ENCODE measurements around the gene PSAP. TPM values are rescaled to one million over a fixed set of nuclear protein-coding genes. Genes with fewer than 3 reads are reported as not detected.

The PSAP gene
- total and polyA plus RNA-seq, 4 donors = 496 to 1,828 (median 1,097) TPM

DNA sequence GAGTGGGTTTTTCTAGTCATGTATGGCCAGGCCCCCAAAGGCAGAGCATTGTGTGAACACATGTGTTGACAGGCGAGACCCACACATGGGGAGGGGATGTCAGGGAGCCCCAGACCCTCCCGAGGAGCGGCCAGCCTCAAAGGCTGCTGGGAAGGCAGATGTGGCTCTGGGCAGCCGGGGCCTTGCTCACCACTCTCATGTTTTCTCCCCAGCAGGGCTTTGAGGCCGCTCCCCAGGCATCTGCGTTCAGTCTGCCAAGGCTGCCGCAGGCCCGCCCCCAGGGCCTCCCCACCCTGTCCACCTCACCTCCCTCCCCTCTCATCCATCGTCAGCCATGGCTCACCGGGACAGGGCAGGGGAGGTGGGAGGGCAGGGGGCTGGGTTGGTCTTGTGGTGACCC lies 61.2 kb downstream of the PSAP start:
- TF ChIP-seq, protein P1, sequence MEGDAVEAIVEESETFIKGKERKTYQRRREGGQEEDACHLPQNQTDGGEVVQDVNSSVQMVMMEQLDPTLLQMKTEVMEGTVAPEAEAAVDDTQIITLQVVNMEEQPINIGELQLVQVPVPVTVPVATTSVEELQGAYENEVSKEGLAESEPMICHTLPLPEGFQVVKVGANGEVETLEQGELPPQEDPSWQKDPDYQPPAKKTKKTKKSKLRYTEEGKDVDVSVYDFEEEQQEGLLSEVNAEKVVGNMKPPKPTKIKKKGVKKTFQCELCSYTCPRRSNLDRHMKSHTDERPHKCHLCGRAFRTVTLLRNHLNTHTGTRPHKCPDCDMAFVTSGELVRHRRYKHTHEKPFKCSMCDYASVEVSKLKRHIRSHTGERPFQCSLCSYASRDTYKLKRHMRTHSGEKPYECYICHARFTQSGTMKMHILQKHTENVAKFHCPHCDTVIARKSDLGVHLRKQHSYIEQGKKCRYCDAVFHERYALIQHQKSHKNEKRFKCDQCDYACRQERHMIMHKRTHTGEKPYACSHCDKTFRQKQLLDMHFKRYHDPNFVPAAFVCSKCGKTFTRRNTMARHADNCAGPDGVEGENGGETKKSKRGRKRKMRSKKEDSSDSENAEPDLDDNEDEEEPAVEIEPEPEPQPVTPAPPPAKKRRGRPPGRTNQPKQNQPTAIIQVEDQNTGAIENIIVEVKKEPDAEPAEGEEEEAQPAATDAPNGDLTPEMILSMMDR (IDR thresholded peaks at IDR 0.05; ENCODE audit: control extremely low read depth, extremely low read depth) = no peak
- H3K36me3 ChIP-seq (ENCODE audit: control insufficient read depth in 4 of 4, insufficient read depth in 4 of 4, low read length in 4 of 4) = no peaks in the 10 kb centered on the region
- no peak for DNase-seq
- no peak overlapping the region for H3K27ac ChIP-seq (ENCODE audit: low read depth in 1 of 2, low read length in 1 of 2)
- H3K4me1 ChIP-seq (ENCODE audit: control insufficient read depth in 5 of 5, insufficient read depth in 5 of 5, low read length in 5 of 5) = no peaks in the 10 kb centered on the region
- WGBS, 2 donors = 84% methylated on average over 9 to 10 of the region's 10 CpGs
- ATAC-seq (ENCODE audit: insufficient read depth, low FRiP score) = no peak
- no peaks in the 10 kb centered on the region for H3K9me3 ChIP-seq (ENCODE audit: control insufficient read depth in 4 of 4, insufficient read depth in 3 of 4, low read length in 3 of 4)
- no peaks in the 10 kb centered on the region for H3K27me3 ChIP-seq (ENCODE audit: control insufficient read depth in 3 of 3, insufficient read depth in 3 of 3, low read length in 2 of 3)
- no peak overlapping the region for H3K4me3 ChIP-seq
- H3K9ac ChIP-seq (ENCODE audit: insufficient read depth in 1 of 2, low read length in 2 of 2) = no peak overlapping the region

- WGBS, 2 donors = 88 to 96% methylated on average over 8 of the region's 8 CpGs
Observed at GRCh38 chr10:71788954-71789353, 62.1 kb downstream of the PSAP start.

DNA sequence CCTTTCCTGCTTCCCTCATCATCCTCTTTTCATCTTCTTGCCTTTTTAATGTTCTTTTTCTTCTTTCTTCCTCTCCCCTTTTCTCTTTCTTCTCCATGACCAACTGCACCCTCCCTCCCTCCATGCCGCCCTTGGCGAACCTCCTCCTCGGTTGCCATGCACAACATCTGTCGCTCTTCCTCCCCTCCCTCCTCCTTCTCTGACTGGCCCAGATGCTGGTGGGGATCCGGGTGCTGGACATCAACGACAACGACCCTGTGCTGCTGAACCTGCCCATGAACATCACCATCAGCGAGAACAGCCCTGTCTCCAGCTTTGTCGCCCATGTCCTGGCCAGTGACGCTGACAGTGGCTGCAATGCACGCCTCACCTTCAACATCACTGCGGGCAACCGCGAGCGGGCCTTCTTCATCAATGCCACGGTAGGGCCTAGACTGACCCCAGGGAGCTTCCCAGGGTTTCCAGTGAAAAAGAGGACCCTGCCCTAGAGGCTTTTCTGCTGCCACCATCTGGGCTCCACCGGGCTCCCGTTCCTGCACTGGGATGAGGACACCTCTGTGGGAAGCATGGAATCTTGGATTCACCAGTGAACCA lies 66.3 kb downstream of the PSAP start:
- Histone ChIP-seq H3K27me3 (ENCODE audit: control insufficient read depth in 3 of 3, insufficient read depth in 3 of 3, low read length in 2 of 3) (no peaks in the 10 kb centered on the region), H3K4me3 (no peak overlapping the region), H3K4me1 (ENCODE audit: control insufficient read depth in 5 of 5, insufficient read depth in 5 of 5, low read length in 5 of 5) (peaks cover 0 to 7% (median 0%) of the 10 kb centered on the region in 5 donors), H3K36me3 (ENCODE audit: control insufficient read depth in 4 of 4, insufficient read depth in 4 of 4, low read length in 4 of 4) (no peaks in the 10 kb centered on the region), H3K9me3 (ENCODE audit: control insufficient read depth in 4 of 4, insufficient read depth in 3 of 4, low read length in 3 of 4) (no peaks in the 10 kb centered on the region), H3K27ac (ENCODE audit: low read depth in 1 of 2, low read length in 1 of 2) (no peak overlapping the region), H3K9ac (ENCODE audit: insufficient read depth in 1 of 2, low read length in 2 of 2) (no peak overlapping the region)
- DNase-seq (no peak), ATAC-seq (ENCODE audit: insufficient read depth, low FRiP score) (no peak)
- 93 to 96% methylated on average over 18 of the region's 18 CpGs for WGBS, 2 donors
- TF ChIP-seq, protein P1 (IDR thresholded peaks at IDR 0.05; ENCODE audit: control extremely low read depth, extremely low read depth) = no peak

More at GRCh38 chr10:71788954-71789353, 62.1 kb downstream of the PSAP start:
- Histone ChIP-seq H3K4me1 (ENCODE audit: control insufficient read depth in 5 of 5, insufficient read depth in 5 of 5, low read length in 5 of 5) (no peaks in the 10 kb centered on the region), H3K36me3 (ENCODE audit: control insufficient read depth in 4 of 4, insufficient read depth in 4 of 4, low read length in 4 of 4) (no peaks in the 10 kb centered on the region), H3K9ac (ENCODE audit: insufficient read depth in 1 of 2, low read length in 2 of 2) (no peak overlapping the region), H3K27me3 (ENCODE audit: control insufficient read depth in 3 of 3, insufficient read depth in 3 of 3, low read length in 2 of 3) (no peaks in the 10 kb centered on the region), H3K9me3 (ENCODE audit: control insufficient read depth in 4 of 4, insufficient read depth in 3 of 4, low read length in 3 of 4) (no peaks in the 10 kb centered on the region), H3K27ac (ENCODE audit: low read depth in 1 of 2, low read length in 1 of 2) (no peak overlapping the region), H3K4me3 (no peak overlapping the region)
- ATAC-seq (ENCODE audit: insufficient read depth, low FRiP score) = no peak
- TF ChIP-seq, protein P1 (IDR thresholded peaks at IDR 0.05; ENCODE audit: control extremely low read depth, extremely low read depth) = no peak
- DNase-seq = no peak
